GM18519 (cell line): Measurements from ENCODE around the gene ZIK1.

ENCODE experiments used
- ATAC-seq: cut with Tn5 transposase; IDR thresholded peaks from one replicate; pipeline ENCODE4 v1.9.1; 2021; ENCODE audit warnings: mild to moderate bottlenecking, moderate library complexity; ENCODE audit not compliant: unreplicated experiment, low FRiP score

The ZIK1 gene

GRCh38 chr19:57606931-57607330 lies 23.0 kb downstream of the ZIK1 start:
- ATAC-seq, result no peak

GRCh38 chr19:57611113-57611512 lies 27.2 kb downstream of the ZIK1 start:
- no peak for ATAC-seq

GRCh38 chr19:57613941-57614743 lies 30.2 kb downstream of the ZIK1 start, which contains the start of gene ZNF134:
ZNF134 (plus strand) TSS chr19:57614242; CDS start chr19:57619469, 5,227 bp downstream.
- ATAC-seq, result peak; percentile 94

- no peak for ATAC-seq
Measured at GRCh38 chr19:57615346-57615745, 31.4 kb downstream of the ZIK1 start.

- ATAC-seq, result no peak
Measured at GRCh38 chr19:57620673-57621348, 36.9 kb downstream of the ZIK1 start.

GRCh38 chr19:57623091-57623490 lies 39.1 kb downstream of the ZIK1 start:
- no peak for ATAC-seq

GRCh38 chr19:57632987-57633831 lies 49.3 kb downstream of the ZIK1 start, which contains the start of gene ZNF211:
ZNF211 (plus strand) TSS chr19:57633168; CDS start chr19:57633347, 179 bp downstream.
- ATAC-seq, result peak; percentile 80

GRCh38 chr19:57633832-57634131 lies 49.8 kb downstream of the ZIK1 start:
- ATAC-seq, result no peak

- no peak for ATAC-seq
Measured at GRCh38 chr19:57637379-57637778, 53.4 kb downstream of the ZIK1 start.

GRCh38 chr19:57641715-57642234 lies 57.8 kb downstream of the ZIK1 start:
- ATAC-seq, result no peak

- ATAC-seq, result no peak
Measured at GRCh38 chr19:57642396-57643046, 58.6 kb downstream of the ZIK1 start.
